Activated B cell treated with CpG ODN at 0.5 μM for 24 hours (primary cell): ENCODE measurements around the gene ING3. TPM values are rescaled to one million over a fixed set of nuclear protein-coding genes. Genes with fewer than 3 reads are reported as not detected.

Source experiments
- ATAC-seq: fragments of 200-7000 bp; cut with Tn5 transposase; one replicate; pipeline ENCODE4 v1.10.0; 2021; ENCODE audit warnings: low read depth, mild to moderate bottlenecking, moderate library complexity
- CTCF ChIA-PET: fragments of 350-600 bp; sonication (Branson Sonifier 250); formaldehyde crosslinking; loops from one replicate; lab custom pipeline; 2021; ENCODE audit warnings: antibody characterized with exemption; lab: Charles Lee
- POLR2A ChIA-PET: fragments of 350-600 bp; sonication (Branson Sonifier 250); formaldehyde crosslinking; loops from one replicate; lab custom pipeline; 2021; ENCODE audit warnings: antibody characterized with exemption; lab: Charles Lee
- DNase-seq: peaks from one replicate; pipeline ENCODE4 v3.0.0; 2022
- H3K27ac Mint-ChIP-seq: one replicate; pipeline ENCODE4 v1.8.0; 2020; ENCODE audit warnings: mixed read lengths
- H3K27me3 Mint-ChIP-seq: one replicate; pipeline ENCODE4 v1.8.0; 2021; ENCODE audit warnings: mixed read lengths
- H3K36me3 Mint-ChIP-seq: one replicate; pipeline ENCODE4 v1.8.0; 2021; ENCODE audit warnings: low read depth, mixed read lengths
- H3K4me1 Mint-ChIP-seq: one replicate; pipeline ENCODE4 v1.8.0; 2021; ENCODE audit warnings: mixed read lengths
- H3K4me3 Mint-ChIP-seq: one replicate; pipeline ENCODE4 v1.8.0; 2020; ENCODE audit warnings: mild to moderate bottlenecking, mixed read lengths
- H3K9me3 Mint-ChIP-seq: one replicate; pipeline ENCODE4 v1.8.0; 2020; ENCODE audit warnings: mixed read lengths
- intact Hi-C: fragments of 100-400 bp; cut with micrococcal nuclease; formaldehyde crosslinking; loops from one replicate; pipeline ENCODE4 v1.15.1; 2024
- total RNA-seq: library from RNA; stranded (reverse); gene quantifications from 2 replicates; pipeline ENCODE4 v1.2.3, GENCODE V29; 2022
- TF ChIP-seq, protein P1 (sequence below): fragments of 200-600 bp; IDR thresholded peaks from one replicate; pipeline ENCODE4 v1.8.0; 2022; ENCODE audit warnings: antibody characterized with exemption, mild to moderate bottlenecking

The ING3 gene
- total RNA-seq, 1 donor from 2014 or later = 36.1 TPM

DNA sequence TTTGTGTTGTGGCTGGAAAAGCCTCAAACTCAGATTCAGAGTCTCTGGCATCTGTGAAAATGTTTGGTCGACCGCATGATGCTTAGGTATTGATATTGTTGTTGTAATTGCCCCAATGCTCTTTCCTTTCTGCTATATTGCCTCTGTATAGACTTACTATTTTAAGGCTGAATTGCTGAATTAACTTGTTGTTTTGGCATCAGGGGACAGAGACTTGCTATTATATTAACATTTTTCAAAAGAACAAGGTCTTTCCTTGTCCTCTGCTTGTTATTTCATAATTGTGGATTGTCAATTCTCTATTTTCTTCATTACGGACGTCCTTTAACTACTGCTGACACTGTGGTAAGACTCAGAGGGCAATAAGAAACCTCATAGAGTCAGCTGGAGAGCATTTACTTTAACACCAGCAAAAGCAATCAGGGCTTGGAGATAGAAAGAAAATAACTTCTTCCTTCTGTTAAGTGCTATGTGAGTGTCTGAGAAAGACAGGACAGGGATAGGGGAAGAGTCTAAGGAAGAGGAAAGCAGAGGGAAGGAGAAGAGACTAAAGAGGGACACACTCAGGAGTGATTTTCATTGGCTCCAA is 55.5 kb downstream of the ING3 start:
- no peak overlapping the region for H3K27ac Mint-ChIP-seq
- CTCF ChIA-PET = interaction anchor here (0.7 kb wide), 1 partner anchor 211 kb away, joined by 3 read pairs; no protein-coding TSS in a partner anchor
- H3K9me3 Mint-ChIP-seq = no peaks in the 10 kb centered on the region
- H3K27me3 Mint-ChIP-seq = peaks cover 12% of the 10 kb centered on the region
- no peaks in the 10 kb centered on the region for H3K4me1 Mint-ChIP-seq
- no peak for DNase-seq
- POLR2A ChIA-PET = no interaction called here
- H3K36me3 Mint-ChIP-seq = no peaks in the 10 kb centered on the region
- no peak for ATAC-seq
- intact Hi-C loops = no loop called here
- TF ChIP-seq, protein P1, sequence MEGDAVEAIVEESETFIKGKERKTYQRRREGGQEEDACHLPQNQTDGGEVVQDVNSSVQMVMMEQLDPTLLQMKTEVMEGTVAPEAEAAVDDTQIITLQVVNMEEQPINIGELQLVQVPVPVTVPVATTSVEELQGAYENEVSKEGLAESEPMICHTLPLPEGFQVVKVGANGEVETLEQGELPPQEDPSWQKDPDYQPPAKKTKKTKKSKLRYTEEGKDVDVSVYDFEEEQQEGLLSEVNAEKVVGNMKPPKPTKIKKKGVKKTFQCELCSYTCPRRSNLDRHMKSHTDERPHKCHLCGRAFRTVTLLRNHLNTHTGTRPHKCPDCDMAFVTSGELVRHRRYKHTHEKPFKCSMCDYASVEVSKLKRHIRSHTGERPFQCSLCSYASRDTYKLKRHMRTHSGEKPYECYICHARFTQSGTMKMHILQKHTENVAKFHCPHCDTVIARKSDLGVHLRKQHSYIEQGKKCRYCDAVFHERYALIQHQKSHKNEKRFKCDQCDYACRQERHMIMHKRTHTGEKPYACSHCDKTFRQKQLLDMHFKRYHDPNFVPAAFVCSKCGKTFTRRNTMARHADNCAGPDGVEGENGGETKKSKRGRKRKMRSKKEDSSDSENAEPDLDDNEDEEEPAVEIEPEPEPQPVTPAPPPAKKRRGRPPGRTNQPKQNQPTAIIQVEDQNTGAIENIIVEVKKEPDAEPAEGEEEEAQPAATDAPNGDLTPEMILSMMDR = no peak
- H3K4me3 Mint-ChIP-seq = no peak overlapping the region

- Mint-ChIP-seq H3K27ac (no peak overlapping the region), H3K4me3 (no peak overlapping the region), H3K36me3 (no peaks in the 10 kb centered on the region), H3K27me3 (peaks cover 12% of the 10 kb centered on the region), H3K4me1 (no peaks in the 10 kb centered on the region), H3K9me3 (no peaks in the 10 kb centered on the region)
- ChIA-PET POLR2A (no interaction called here), CTCF (interaction anchor here (0.7 kb wide), 1 partner anchor 211 kb away, joined by 3 read pairs; no protein-coding TSS in a partner anchor)
- ATAC-seq (no peak), DNase-seq (no peak)
- intact Hi-C loops = no loop called here
- TF ChIP-seq, protein P1 = no peak
These were observed 56.2 kb downstream of the ING3 start for GRCh38 chr7:121006711-121007315.

DNA sequence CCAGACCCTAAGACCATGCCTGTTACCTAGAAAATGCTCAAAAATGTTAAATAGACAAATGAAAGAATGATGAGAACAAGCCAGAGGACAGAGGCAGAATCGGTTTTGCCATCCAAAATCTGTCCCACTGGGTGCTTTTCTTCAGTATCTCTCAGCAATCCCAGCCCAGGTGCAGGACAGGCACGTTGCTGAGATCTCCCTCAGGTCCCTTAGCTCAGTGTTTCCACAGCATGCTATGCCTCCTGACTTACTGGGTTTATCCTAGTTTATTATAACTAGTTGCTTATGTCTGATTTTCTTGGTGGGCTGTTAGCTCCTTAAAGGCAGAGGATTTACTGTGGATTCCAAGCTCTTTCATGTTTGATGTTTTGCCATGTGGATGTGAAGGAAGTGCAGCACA is 58.2 kb downstream of the ING3 start:
- Mint-ChIP-seq H3K27ac (no peak overlapping the region), H3K27me3 (peaks cover 5% of the 10 kb centered on the region), H3K9me3 (no peaks in the 10 kb centered on the region)

GRCh38 chr7:121011401-121011800 is 60.8 kb downstream of the ING3 start:
- intact Hi-C loops = no loop called here
- no peaks in the 10 kb centered on the region for H3K9me3 Mint-ChIP-seq
- ATAC-seq (no peak), DNase-seq (no peak)
- CTCF ChIA-PET = no interaction called here
- H3K4me1 Mint-ChIP-seq = no peaks in the 10 kb centered on the region
- H3K36me3 Mint-ChIP-seq = no peaks in the 10 kb centered on the region
- H3K4me3 Mint-ChIP-seq = no peak overlapping the region
- TF ChIP-seq, protein P1 = no peak
- peaks cover 3% of the 10 kb centered on the region for H3K27me3 Mint-ChIP-seq
- POLR2A ChIA-PET = no interaction called here
- H3K27ac Mint-ChIP-seq = no peak overlapping the region

More for the DNA sequence above, 58.2 kb downstream of the ING3 start:
- H3K4me3 Mint-ChIP-seq = no peak overlapping the region
- CTCF ChIA-PET = interaction anchor here (1.0 kb wide), 1 partner anchor 21 kb away, joined by 3 read pairs; the partner anchor contains the start of gene CPED1
- POLR2A ChIA-PET = no interaction called here
- DNase-seq (no peak), ATAC-seq (no peak)
- intact Hi-C loops = no loop called here
- no peaks in the 10 kb centered on the region for H3K36me3 Mint-ChIP-seq
- TF ChIP-seq, protein P1 = no peak
- H3K4me1 Mint-ChIP-seq = no peaks in the 10 kb centered on the region

- Mint-ChIP-seq H3K9me3 (no peaks in the 10 kb centered on the region), H3K4me1 (no peaks in the 10 kb centered on the region), H3K27me3 (peaks cover 2% of the 10 kb centered on the region), H3K27ac (no peak overlapping the region), H3K36me3 (no peaks in the 10 kb centered on the region), H3K4me3 (no peak overlapping the region)
- ChIA-PET CTCF (no interaction called here), POLR2A (no interaction called here)
- TF ChIP-seq, protein P1 = no peak
- ATAC-seq (no peak), DNase-seq (no peak)
- intact Hi-C loops = no loop called here
These were observed 61.7 kb downstream of the ING3 start for GRCh38 chr7:121012170-121012874.
